ENCODE measurements around the gene OR10C1.

- TF ChIP-seq GATA3 (IDR thresholded peaks at IDR 0.05; ENCODE audit: low read depth, low read length) (no peak), GATA2 (IDR thresholded peaks at IDR 0.05; ENCODE audit: low read depth, low read length) (no peak)
Measured at GRCh38 chr6:29456971-29457370, 17.9 kb downstream of the OR10C1 start, which contains the start of the genes OR11A1 and OR2H1.

Data from SH-SY5Y (cell line).